Measurements from ENCODE around the gene ACTRT2. TPM values are rescaled to one million over a fixed set of nuclear protein-coding genes. Genes with fewer than 3 reads are reported as not detected.
A peak's percentile ranks its signal among the peaks of the same experiment; 100 is the strongest.

The ACTRT2 gene
- not detected for total RNA-seq
- long read RNA-seq = 0 reads

DNA sequence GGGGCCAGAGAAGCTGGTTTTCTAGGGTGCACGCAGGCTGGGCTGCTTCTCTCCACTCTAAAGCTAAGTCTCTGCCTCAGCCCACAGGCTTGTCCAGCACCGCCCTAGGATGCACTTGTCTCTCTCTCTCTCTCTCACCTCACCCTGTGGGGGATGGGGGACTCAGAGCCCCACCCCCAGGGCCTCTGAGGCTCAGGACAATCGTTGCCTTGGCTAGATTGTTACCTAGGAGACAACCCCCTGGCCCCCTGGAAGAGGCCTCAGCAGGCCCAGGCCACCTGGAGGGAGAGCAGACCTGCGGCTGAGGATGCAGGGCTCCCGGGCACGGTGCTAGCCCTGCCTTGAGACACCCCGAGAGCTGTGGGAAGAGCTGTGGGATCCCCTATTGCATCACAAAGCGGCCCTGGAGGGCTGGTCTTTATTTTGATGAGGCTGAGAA is at the start of gene ACTRT2:
ACTRT2 (plus strand) TSS at position 235 of the 439 bp plus-strand sequence. CDS start 220 bp downstream, outside the sequence.
- no peak within 1 kb of the TSS for H3K27ac ChIP-seq (replicated peaks)
- H3K4me3 ChIP-seq = no peak within 1 kb of the TSS
- TF ChIP-seq CTCF (IDR thresholded peaks at IDR 0.05; ENCODE audit: borderline replicate concordance) = no peak
- H3K9me3 ChIP-seq (replicated peaks) = no peaks in the 10 kb centered on the region
- peaks cover 33% of the 10 kb centered on the region for H3K27me3 ChIP-seq (ENCODE audit: low read depth)
- H3K36me3 ChIP-seq = no peaks in the 10 kb centered on the region
- DNase-seq = peak; percentile 3
- intact Hi-C loops (cut with micrococcal nuclease) = no loop called here
- no peaks in the 10 kb centered on the region for H3K4me1 ChIP-seq

DNA sequence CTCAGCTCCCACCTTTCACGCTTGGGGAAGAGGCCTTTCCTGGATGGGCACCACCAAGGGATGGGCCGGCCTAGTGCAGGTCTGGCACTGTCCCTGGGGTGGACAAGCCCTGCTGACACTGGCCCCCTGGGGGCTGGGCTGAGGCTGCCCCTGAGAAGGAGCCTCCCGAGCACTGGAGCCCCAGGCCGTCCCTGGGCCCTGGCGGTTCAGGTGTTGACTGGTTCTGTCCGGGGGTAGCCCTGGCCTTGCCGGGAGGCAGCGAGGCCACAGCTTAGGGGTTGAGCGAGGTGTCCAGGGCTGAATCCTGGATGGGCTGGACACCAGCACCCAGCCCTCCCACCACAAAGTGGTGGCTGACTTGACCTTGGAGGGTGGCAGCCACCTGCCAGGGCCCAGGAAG is 49.7 kb upstream of the ACTRT2 start:
- Histone ChIP-seq H3K4me3 (no peak overlapping the region), H3K27me3 (ENCODE audit: low read depth) (peaks cover 63% of the 10 kb centered on the region), H3K36me3 (no peaks in the 10 kb centered on the region), H3K9me3 (replicated peaks) (no peaks in the 10 kb centered on the region), H3K4me1 (no peaks in the 10 kb centered on the region), H3K27ac (replicated peaks) (no peak overlapping the region)
- intact Hi-C loops (cut with micrococcal nuclease) = no loop called here
- TF ChIP-seq CTCF (IDR thresholded peaks at IDR 0.05; ENCODE audit: borderline replicate concordance) = no peak
- no peak for DNase-seq

DNA sequence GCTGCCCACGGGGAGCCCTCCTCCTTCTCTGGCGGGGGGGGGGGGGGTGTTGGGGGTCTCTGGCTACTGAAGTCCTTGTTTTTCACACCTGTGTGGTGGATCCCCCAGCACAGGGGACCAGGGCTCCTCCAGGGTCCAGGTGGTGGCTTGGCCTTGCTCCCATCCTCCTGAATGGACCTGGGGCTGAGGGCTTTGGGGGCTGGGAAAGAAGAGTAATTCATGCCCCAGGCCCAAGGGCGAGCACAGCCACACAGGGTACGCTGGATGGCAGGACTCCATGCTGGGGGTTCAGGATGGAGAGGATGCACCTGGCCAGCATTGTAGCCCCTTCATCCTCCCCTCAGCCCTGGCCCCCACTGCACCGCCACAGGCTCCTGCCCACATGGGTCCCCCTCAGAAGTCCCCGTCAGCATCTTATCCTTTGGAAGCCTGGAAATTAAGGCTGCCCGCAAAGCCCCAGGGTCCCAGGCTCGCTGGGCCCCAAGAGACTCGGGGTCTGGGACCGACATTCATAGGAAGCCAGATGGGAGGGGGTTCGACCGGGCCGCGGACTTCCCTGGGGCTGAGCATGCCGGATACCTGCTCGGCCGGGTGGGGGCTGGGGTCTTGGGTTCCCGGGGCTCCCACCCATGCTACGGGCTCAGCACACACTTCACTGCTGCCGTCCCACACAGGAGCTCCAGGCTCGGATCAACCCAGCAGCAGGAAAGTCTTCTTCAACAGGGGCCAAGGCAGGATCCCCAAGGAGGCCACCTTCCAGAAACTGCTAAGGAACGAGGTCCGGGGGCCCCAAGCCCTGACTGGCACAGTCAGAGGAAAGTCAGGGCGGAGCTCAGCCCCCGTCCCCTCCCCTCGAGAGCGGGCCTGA is 49.0 kb upstream of the ACTRT2 start:
- no peaks in the 10 kb centered on the region for H3K4me1 ChIP-seq
- intact Hi-C loops (cut with micrococcal nuclease) = no loop called here
- H3K27ac ChIP-seq (replicated peaks) = no peak overlapping the region
- DNase-seq = no peak
- TF ChIP-seq CTCF (IDR thresholded peaks at IDR 0.05; ENCODE audit: borderline replicate concordance) = no peak
- no peaks in the 10 kb centered on the region for H3K36me3 ChIP-seq
- peaks cover 58% of the 10 kb centered on the region for H3K27me3 ChIP-seq (ENCODE audit: low read depth)
- H3K9me3 ChIP-seq (replicated peaks) = no peaks in the 10 kb centered on the region
- H3K4me3 ChIP-seq = no peak overlapping the region

GRCh38 chr1:2972879-2973575 is 48.2 kb upstream of the ACTRT2 start:
- Histone ChIP-seq H3K27ac (replicated peaks) (no peak overlapping the region), H3K9me3 (replicated peaks) (no peaks in the 10 kb centered on the region), H3K4me1 (no peaks in the 10 kb centered on the region), H3K36me3 (no peaks in the 10 kb centered on the region), H3K27me3 (ENCODE audit: low read depth) (peaks cover 50% of the 10 kb centered on the region), H3K4me3 (no peak overlapping the region)
- DNase-seq = no peak
- TF ChIP-seq CTCF (IDR thresholded peaks at IDR 0.05; ENCODE audit: borderline replicate concordance) = no peak
- intact Hi-C loops (cut with micrococcal nuclease) = no loop called here

- H3K4me3 ChIP-seq = no peak overlapping the region
- H3K9me3 ChIP-seq (replicated peaks) = no peaks in the 10 kb centered on the region
- no peaks in the 10 kb centered on the region for H3K4me1 ChIP-seq
- no peak for TF ChIP-seq CTCF (IDR thresholded peaks at IDR 0.05; ENCODE audit: borderline replicate concordance)
- H3K27ac ChIP-seq (replicated peaks) = no peak overlapping the region
- H3K36me3 ChIP-seq = no peaks in the 10 kb centered on the region
- DNase-seq = no peak
- H3K27me3 ChIP-seq (ENCODE audit: low read depth) = peaks cover 48% of the 10 kb centered on the region
- intact Hi-C loops (cut with micrococcal nuclease) = no loop called here
Measured at GRCh38 chr1:2973601-2974593, 47.4 kb upstream of the ACTRT2 start.

Measured in left ventricle myocardium inferior (tissue), 1 donor.